C4-2B (cell line): ENCODE data around the gene MYZAP.
A peak's percentile ranks its signal among the peaks of the same experiment; 100 is the strongest.

Experiments
- H3K27ac ChIP-seq: fragments of 450-650 bp; 2 replicates; pipeline ENCODE4 v1.5.1; 2017
- CTCF ChIP-seq: fragments of 450-650 bp; conservative IDR thresholded peaks from 2 replicates; pipeline ENCODE4 v1.5.1; 2017; ENCODE audit warnings: mild to moderate bottlenecking
- ZFX ChIP-seq: fragments of 450-650 bp; IDR thresholded peaks from 2 replicates; pipeline ENCODE4 v1.6.1; 2017

Gene MYZAP

DNA sequence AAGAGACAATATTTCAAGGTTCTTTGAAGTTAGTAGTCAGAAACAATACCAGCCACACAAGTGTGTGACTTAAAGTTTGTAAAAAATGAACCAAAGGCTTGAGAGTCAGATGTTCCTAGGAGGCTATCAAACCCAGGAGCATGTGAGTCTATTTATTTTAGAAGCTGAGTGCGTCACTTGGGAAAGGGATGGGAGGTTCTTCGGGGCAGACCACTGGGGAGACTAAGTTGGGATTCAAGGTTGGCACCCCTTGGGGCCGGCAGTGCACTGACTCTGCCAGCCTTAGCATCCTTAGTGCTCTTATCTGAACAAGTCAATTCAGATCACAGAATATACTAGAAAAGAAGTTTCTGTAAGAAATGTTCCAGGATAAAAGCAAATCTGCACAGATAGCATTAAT lies 64.7 kb downstream of the MYZAP start:
- no peak for TF ChIP-seq ZFX
- no peak for TF ChIP-seq CTCF
- H3K27ac ChIP-seq: no peak overlapping the region

DNA sequence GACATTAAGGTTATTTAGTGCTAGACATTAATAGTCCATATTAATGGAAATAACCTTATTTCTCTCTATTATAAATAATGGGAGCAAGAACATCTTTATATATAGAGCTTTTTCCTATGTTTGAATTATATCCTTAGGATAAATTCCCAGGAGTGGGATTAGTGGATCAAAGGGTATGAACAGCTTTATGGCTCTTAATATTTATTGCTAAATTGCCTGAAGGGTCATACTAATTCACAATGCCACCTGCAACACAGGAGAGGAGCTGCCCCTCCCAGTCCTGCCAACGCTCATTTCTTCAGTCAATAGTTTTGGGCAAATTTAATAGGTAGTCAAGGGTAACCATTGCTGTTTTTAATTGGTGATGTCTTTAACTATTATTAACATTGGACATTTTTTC lies 65.9 kb downstream of the MYZAP start:
- H3K27ac ChIP-seq: no peak overlapping the region
- TF ChIP-seq CTCF (no peak), ZFX (no peak)

DNA sequence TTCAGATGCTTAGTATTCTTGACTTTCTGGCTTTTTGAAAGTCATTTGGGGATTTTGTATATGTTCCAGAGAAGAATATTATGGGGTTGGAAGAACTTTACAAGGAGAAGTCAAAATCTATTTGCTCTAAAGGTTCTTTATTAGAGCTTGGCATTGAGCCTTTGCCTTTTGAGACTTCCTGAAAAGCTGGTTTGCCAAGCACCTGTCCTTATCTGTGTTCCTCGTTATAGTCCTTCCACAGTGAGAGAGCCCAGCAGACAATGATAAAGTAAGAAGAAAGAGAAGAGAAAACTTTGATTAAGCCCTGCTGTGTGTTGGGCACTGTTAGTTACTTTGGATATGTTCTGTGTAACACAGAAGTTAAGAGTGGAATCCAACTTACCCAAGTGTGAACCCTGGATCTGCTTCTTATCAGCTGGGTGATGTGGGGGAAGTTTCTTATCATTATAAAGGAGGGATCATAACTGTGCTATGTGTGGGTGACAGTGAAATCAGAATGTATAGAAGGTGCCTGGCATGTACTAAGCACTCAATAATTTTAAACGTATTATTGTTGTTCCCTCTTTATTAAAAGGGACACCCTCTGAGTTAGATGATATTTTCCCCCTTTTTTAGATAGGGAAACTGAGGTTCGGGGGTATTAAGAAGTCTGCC lies 70.5 kb downstream of the MYZAP start:
- peak overlapping the region; percentile 91 for H3K27ac ChIP-seq
- TF ChIP-seq ZFX: no peak
- TF ChIP-seq CTCF: no peak

DNA sequence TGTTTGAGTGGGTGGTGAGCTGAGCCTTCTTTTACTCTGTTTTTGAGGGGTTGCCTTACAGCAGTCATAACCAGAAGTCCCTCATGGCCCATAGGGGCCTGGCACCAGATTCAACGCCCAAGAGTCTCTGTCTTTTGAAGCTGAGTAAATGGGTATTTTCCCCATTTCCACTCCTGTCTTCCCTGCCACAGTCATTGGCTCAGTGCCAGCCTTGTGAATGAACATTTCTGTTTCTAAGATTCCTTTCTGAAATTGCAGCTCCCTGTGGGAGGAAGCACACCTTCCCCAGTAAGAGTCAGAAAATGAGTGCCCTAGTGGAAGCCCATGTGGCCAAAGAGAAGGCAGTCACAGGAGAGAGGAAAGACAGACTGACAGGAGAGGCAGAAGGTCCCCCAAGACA lies 71.1 kb downstream of the MYZAP start:
- peak overlapping the region; percentile 91 for H3K27ac ChIP-seq
- TF ChIP-seq CTCF: no peak
- no peak for TF ChIP-seq ZFX

- peak overlapping the region; percentile 91 for H3K27ac ChIP-seq
- no peak for TF ChIP-seq ZFX
- TF ChIP-seq CTCF: no peak
Measured at GRCh38 chr15:57663262-57663661, 71.6 kb downstream of the MYZAP start.

DNA sequence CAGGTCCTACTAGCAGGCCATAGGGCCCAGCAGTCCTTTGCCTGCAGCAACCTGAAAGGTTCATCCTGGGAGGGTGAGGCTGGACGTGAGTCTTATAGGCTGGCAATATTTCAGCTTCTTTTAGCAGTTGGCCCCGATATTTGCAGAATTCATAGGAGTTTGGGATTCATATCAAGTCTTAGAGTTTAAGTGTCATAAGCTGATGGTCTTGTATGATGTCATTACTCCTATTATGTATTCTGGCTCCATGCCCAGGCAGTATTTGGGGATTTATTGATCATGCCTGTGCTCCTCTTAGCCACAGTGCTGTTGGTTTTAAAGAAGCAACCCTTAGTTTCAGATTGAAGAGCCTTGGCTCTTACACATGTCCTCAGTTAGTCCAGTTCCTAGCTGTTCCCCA lies 73.5 kb downstream of the MYZAP start:
- no peak overlapping the region; the same call in 1 of the 2 replicates for H3K27ac ChIP-seq
- no peak for TF ChIP-seq CTCF
- TF ChIP-seq ZFX: no peak

DNA sequence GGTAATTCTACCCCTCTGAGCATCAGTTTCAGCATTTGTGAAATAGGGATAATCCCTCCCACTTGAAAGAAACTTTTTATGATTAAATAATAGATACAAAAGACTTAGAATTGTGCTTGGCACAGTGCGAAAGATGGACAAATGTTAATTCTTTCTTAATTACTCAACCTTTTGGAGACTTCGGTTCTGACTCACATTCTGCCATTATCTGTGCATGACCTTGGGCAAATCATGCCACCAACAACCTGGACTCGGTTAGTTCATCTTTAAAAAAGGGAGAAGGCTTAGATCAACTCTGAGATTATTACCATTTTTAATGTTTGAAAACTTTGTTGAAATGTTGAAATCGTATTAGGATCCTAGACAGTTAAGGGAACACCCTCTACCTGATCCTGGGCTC lies 74.2 kb downstream of the MYZAP start:
- H3K27ac ChIP-seq: no peak overlapping the region
- TF ChIP-seq CTCF: no peak
- no peak for TF ChIP-seq ZFX
